Smooth muscle cell (in vitro differentiated cells): ENCODE data around the gene STK25. TPM values are rescaled to one million over a fixed set of nuclear protein-coding genes. Genes with fewer than 3 reads are reported as not detected.
"Not testable (repeated sequence)": the region's sequence is repeated elsewhere in the genome, so short reads cannot be mapped to it uniquely, and the experiment has no call there.

Experiments
- DNase-seq: peaks from one replicate; lab custom pipeline; 2025; ENCODE audit not compliant: unreplicated experiment; lab: John Stamatoyannopoulos, UW
- H2AFZ ChIP-seq: fragments of 200-600 bp; sonication (generic); 2 replicates; pipeline ENCODE4 v1.6.0; 2016; ENCODE audit warnings: antibody characterized with exemption, low read depth, mild to moderate bottlenecking
- H3F3A ChIP-seq: fragments of 200-600 bp; sonication (generic); 2 replicates; pipeline ENCODE4 v1.6.0; 2017; ENCODE audit warnings: antibody characterized with exemption, low read depth
- H3K27ac ChIP-seq: fragments of 200-600 bp; sonication (generic); 2 replicates; pipeline ENCODE4 v1.5.1; 2016; ENCODE audit warnings: low read depth, mild to moderate bottlenecking
- H3K27me3 ChIP-seq: fragments of 200-600 bp; sonication (generic); 2 replicates; pipeline ENCODE4 v1.6.1; 2016; ENCODE audit warnings: low read depth, mild to moderate bottlenecking
- H3K36me3 ChIP-seq: fragments of 200-600 bp; sonication (generic); 2 replicates; pipeline ENCODE4 v1.5.1; 2016; ENCODE audit warnings: low read depth
- H3K4me1 ChIP-seq: fragments of 200-600 bp; sonication (generic); 2 replicates; pipeline ENCODE4 v1.5.1; 2016; ENCODE audit warnings: low read depth
- H3K4me2 ChIP-seq: fragments of 200-600 bp; sonication (generic); 2 replicates; pipeline ENCODE4 v1.6.0; 2016; ENCODE audit warnings: mild to moderate bottlenecking
- H3K4me3 ChIP-seq: fragments of 200-600 bp; sonication (generic); 2 replicates; pipeline ENCODE4 v1.5.1; 2016; ENCODE audit warnings: mild to moderate bottlenecking
- H3K79me2 ChIP-seq: fragments of 200-600 bp; sonication (generic); 2 replicates; pipeline ENCODE4 v1.6.0; 2016; ENCODE audit warnings: low read depth, mild to moderate bottlenecking
- H3K9ac ChIP-seq: fragments of 200-600 bp; sonication (generic); 2 replicates; pipeline ENCODE4 v1.6.0; 2016; ENCODE audit warnings: low read depth
- H3K9me3 ChIP-seq: fragments of 200-600 bp; sonication (generic); replicated peaks from 2 replicates; pipeline ENCODE4 v1.5.1; 2016; ENCODE audit warnings: low read depth
- H4K20me1 ChIP-seq: fragments of 200-600 bp; sonication (generic); 2 replicates; pipeline ENCODE4 v1.6.0; 2016; ENCODE audit warnings: low read depth
- CTCF ChIP-seq: fragments of 200-600 bp; sonication (generic); IDR thresholded peaks from 2 replicates; pipeline ENCODE4 v1.5.1; 2017; ENCODE audit warnings: borderline replicate concordance, mild to moderate bottlenecking, antibody characterized with exemption; ENCODE audit not compliant: insufficient read depth, poor library complexity, severe bottlenecking
- WGBS: methylation state at CpG from one replicate; pipeline ENCODE4 v1.1.7; 2016; ENCODE audit warnings: low lambda C conversion rate; 5-methylcytosine and 5-hydroxymethylcytosine counted together
- polyA plus RNA-seq: library from polyadenylated mRNA; unstranded; fragments of >200 nt; fragmentation: Nextera tagmentation; extraction: Ambion mirVana; gene quantifications from 2 replicates; pipeline ENCODE4 v1.2.1, GENCODE V29; 2016
- total RNA-seq: library from RNA; depleted of rRNA; stranded (reverse); fragments of >200 nt; gene quantifications from 2 replicates; pipeline ENCODE4 v1.2.3, GENCODE V29; 2014

STK25 gene
- total and polyA plus RNA-seq, 2 experiments from 2014 or later, result 200 to 212 TPM

DNA sequence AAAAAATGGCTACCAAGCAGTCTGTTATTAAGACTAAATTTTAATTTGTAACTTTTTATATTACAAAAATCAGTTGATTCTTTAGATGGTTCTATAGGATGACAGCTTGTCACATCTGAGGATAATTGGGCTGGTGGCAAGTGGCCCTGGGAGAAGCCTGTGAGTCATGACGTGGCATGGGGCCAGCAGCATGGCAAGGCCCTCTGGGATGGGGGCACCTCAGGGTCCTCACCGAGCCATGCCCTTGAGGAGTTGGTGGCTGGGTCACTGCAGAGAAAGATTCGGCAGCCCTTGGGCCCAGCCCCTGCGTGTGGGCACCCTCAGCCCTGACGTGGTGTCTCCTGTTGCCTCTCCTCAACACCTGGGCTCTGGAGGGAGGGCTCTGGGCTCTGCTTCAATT lies 49.7 kb downstream of the STK25 start:
- H3K27me3 ChIP-seq, result no peaks in the 10 kb centered on the region
- no peak for DNase-seq
- no peaks in the 10 kb centered on the region for H3F3A ChIP-seq
- no peak for TF ChIP-seq CTCF
- no peaks in the 10 kb centered on the region for H3K4me1 ChIP-seq
- WGBS, result 97% methylated on average over 5 of the region's 5 CpGs
- H3K36me3 ChIP-seq, result no peaks in the 10 kb centered on the region
- no peak overlapping the region for H2AFZ ChIP-seq
- H4K20me1 ChIP-seq, result no peaks in the 10 kb centered on the region
- no peak overlapping the region for H3K27ac ChIP-seq
- H3K4me3 ChIP-seq, result no peak overlapping the region
- H3K4me2 ChIP-seq, result no peak overlapping the region
- no peak overlapping the region for H3K9ac ChIP-seq
- H3K79me2 ChIP-seq, result no peaks in the 10 kb centered on the region
- no peaks in the 10 kb centered on the region for H3K9me3 ChIP-seq

DNA sequence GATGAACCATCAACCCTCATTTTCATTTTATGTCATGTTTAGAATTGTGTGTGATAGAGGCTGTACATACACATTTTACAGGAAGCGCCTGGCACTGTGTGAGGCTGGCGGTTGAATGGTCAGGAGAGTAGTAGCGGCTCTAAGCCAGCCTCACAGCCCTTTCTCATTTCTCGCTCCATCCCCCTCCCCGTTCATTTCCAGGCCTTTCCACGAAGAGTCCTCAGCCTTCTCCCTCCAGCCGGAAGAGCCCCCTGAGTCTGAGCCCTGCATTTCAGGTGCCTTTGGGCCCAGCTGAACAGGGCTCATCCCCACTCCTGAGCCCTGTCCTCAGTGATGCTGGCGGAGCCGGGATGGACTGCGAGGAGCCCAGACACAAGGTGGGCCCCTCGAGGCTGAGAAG lies 51.8 kb downstream of the STK25 start:
- Histone ChIP-seq H4K20me1 (no peaks in the 10 kb centered on the region), H3K4me1 (no peaks in the 10 kb centered on the region), H3K4me3 (no peak overlapping the region), H3K9me3 (no peaks in the 10 kb centered on the region), H3K79me2 (no peaks in the 10 kb centered on the region), H3F3A (no peaks in the 10 kb centered on the region), H3K4me2 (no peak overlapping the region), H3K36me3 (no peaks in the 10 kb centered on the region), H2AFZ (no peak overlapping the region), H3K27ac (no peak overlapping the region), H3K9ac (no peak overlapping the region), H3K27me3 (no peaks in the 10 kb centered on the region)
- 77% methylated on average over 11 of the region's 11 CpGs for WGBS
- no peak for DNase-seq
- TF ChIP-seq CTCF, result no peak

DNA sequence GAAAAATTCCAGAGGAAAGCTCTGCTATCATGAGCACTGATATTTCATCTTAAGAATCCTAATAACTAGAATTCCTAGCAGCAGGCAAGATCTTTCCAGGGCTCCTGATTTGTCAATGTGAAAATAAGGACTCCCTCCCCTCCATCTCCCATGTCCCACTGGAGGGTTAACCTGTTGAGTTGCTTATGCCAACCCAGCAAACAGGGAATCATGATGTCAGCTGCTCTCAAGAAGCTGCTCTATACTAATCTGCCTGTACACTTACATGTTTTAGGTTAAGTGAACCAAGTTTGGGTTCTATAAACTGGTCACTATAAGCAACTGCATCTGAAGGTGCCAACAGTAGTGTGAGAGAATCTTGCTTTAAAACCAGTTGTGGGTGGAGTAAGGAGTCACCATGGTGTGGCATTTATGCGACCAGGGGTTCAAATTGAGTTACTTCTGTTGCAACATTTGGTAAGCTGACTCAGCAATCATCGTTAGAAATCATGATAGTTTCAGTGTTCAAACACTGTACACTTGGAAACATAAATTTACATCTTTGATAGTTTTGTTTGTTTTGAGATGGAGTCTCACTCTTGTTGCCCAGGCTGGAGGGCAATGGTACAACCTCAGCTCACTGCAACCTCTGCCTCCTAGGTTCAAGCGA lies 53.4 kb downstream of the STK25 start:
- no peak overlapping the region for H3K4me3 ChIP-seq
- no peaks in the 10 kb centered on the region for H3K36me3 ChIP-seq
- WGBS, result 96% methylated on average over 3 of the region's 3 CpGs
- H3K4me2 ChIP-seq, result no peak overlapping the region
- H3K4me1 ChIP-seq, result no peaks in the 10 kb centered on the region
- no peak overlapping the region for H3K27ac ChIP-seq
- no peak for DNase-seq
- no peaks in the 10 kb centered on the region for H3K79me2 ChIP-seq
- no peaks in the 10 kb centered on the region for H4K20me1 ChIP-seq
- H3K27me3 ChIP-seq, result no peaks in the 10 kb centered on the region
- TF ChIP-seq CTCF, result no peak
- no peak overlapping the region for H3K9ac ChIP-seq
- H3K9me3 ChIP-seq, result no peaks in the 10 kb centered on the region
- H3F3A ChIP-seq, result no peaks in the 10 kb centered on the region
- H2AFZ ChIP-seq, result no peak overlapping the region

- DNase-seq, H3K9ac ChIP-seq, H3K27ac ChIP-seq, H3K4me1 ChIP-seq, H2AFZ ChIP-seq, H3K79me2 ChIP-seq, H3K36me3 ChIP-seq, H3K4me2 ChIP-seq, H3K27me3 ChIP-seq, H4K20me1 ChIP-seq, H3F3A ChIP-seq, H3K9me3 ChIP-seq, H3K4me3 ChIP-seq: not testable (repeated sequence)
- 91% methylated on average over 9 of the region's 9 CpGs for WGBS
These were observed 54.5 kb downstream of the STK25 start for GRCh38 chr2:241453919-241454318.
